Right lobe of liver (tissue), 6 donors: ENCODE data around the gene UBE2E2. TPM values are rescaled to one million over a fixed set of nuclear protein-coding genes. Genes with fewer than 3 reads are reported as not detected.

Experiments used
- ATAC-seq, 4 donors: fragments of 200-7000 bp; cut with Tn5 transposase; one replicate each; pipeline ENCODE4 v1.9.1; 2020; ENCODE audit warnings: mild to moderate bottlenecking in 4 of 4, moderate library complexity in 4 of 4
- DNase-seq, 3 donors: peaks; one replicate each; pipeline ENCODE4 v3.0.0-alpha.2; 2020
- H3K27ac ChIP-seq, 3 donors: fragments of 200-600 bp; one replicate each; pipeline ENCODE4 v1.8.0; 2022
- H3K27me3 ChIP-seq, 2 donors: fragments of 200-600 bp; one replicate each; pipeline ENCODE4 v1.8.0; 2022
- H3K36me3 ChIP-seq, 4 donors: fragments of 200-600 bp; sonication (generic) in 1 of 4; one replicate each; pipeline versions ENCODE4 v1.5.1 to v1.8.0; 2017 to 2022; ENCODE audit warnings: control low read depth in 1 of 4
- H3K4me1 ChIP-seq, 4 donors: fragments of 200-600 bp; sonication (generic) in 1 of 4; one replicate each; pipeline versions ENCODE4 v1.5.1 to v1.8.0; 2017 to 2022; ENCODE audit warnings: control low read depth in 1 of 4
- H3K4me3 ChIP-seq, 3 donors: fragments of 200-600 bp; one replicate each; pipeline ENCODE4 v1.8.0; 2022
- H3K9me3 ChIP-seq, 4 donors: fragments of 200-600 bp; sonication (generic) in 1 of 4; one replicate each; pipeline versions ENCODE4 v1.5.1 to v1.8.0; 2017 to 2022; ENCODE audit warnings: control low read depth in 1 of 4
- POLR2A ChIP-seq: fragments of 450-650 bp; IDR thresholded peaks from one replicate; pipeline ENCODE4 v1.6.1; 2017; ENCODE audit warnings: antibody characterized with exemption, mild to moderate bottlenecking
- WGBS: methylation state at CpG from one replicate; pipeline ENCODE4 v1.1.6; 2018; ENCODE audit warnings: low coverage, low lambda C conversion rate; ENCODE audit not compliant: insufficient coverage; ENCODE audit errors: missing lambda C conversion rate; 5-methylcytosine and 5-hydroxymethylcytosine counted together
- intact Hi-C, 2 donors: fragments of 100-400 bp; cut with DNase I; formaldehyde crosslinking; loops; one replicate each; pipeline versions ENCODE4 v1.11.2 to v1.14.1; 2022
- total RNA-seq, 6 experiments: library from RNA; depleted of rRNA in 2 of 6; stranded (reverse); fragments of >200 nt in 2 of 6; fragmentation: NEBNext Ultra II Directional in 3 of 6; extraction: Animal tissue kit (Norgen Biotek cat#: 25700) in 3 of 6; gene quantifications; one replicate each; pipeline versions ENCODE4 v1.1.0 to v1.2.4, GENCODE V29; 2016 to 2023
- TF ChIP-seq, protein P1 (sequence below), 4 donors: fragments of 200-600 bp in 3 of 4; fragments of 450-650 bp in 1 of 4; IDR thresholded peaks; one replicate each; pipeline versions ENCODE4 v1.5.1 to v1.8.0; 2016 to 2022; ENCODE audit warnings: antibody characterized with exemption in 4 of 4, mild to moderate bottlenecking in 2 of 4
- donor health status: DM: no; HTN: yes; CAD: no.
- donor health status: DM: no; HTN: no; CAD: no.
- donor health status: DM: no; HTN: no; CAD: no.
- donor health status: DM: no; HTN: yes; CAD: no.
- donor health status: DM: no; HTN: yes; CAD: no.

Gene UBE2E2
- total RNA-seq, 6 experiments from 2014 or later = 17.2 to 29.1 (median 18.1) TPM

DNA sequence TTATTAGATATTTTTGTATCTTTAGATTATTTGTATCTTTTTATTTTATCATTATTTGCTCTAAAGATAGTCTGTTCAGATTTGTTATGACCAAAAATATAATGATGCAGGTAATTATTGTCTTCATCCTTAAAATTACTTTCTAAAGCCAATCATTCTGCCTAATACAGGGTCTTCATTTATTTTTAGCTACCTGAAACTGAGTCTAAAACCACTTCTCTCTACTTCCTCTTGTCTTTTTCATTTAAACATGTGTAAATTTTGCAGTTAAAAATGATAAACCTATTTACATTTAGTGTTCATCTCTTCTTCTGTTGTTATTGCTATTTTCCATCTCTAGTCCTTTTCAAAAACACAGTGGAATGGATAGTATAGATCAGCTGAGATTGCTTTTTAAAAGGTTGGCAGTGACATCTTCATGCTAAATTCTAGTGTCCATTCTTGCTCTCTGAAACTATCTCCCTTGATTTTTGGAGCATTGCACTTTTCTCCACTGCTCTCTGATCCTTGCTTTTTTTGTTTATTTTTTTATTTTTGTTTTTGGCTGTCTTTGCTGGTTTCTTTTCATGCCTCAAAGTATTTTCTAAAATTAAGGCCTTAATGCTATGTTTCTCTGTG, 91.8 kb downstream of the UBE2E2 start:
- no peaks in the 10 kb centered on the region for H3K4me1 ChIP-seq
- no peak for DNase-seq
- TF ChIP-seq POLR2A = no peak
- TF ChIP-seq, protein P1, sequence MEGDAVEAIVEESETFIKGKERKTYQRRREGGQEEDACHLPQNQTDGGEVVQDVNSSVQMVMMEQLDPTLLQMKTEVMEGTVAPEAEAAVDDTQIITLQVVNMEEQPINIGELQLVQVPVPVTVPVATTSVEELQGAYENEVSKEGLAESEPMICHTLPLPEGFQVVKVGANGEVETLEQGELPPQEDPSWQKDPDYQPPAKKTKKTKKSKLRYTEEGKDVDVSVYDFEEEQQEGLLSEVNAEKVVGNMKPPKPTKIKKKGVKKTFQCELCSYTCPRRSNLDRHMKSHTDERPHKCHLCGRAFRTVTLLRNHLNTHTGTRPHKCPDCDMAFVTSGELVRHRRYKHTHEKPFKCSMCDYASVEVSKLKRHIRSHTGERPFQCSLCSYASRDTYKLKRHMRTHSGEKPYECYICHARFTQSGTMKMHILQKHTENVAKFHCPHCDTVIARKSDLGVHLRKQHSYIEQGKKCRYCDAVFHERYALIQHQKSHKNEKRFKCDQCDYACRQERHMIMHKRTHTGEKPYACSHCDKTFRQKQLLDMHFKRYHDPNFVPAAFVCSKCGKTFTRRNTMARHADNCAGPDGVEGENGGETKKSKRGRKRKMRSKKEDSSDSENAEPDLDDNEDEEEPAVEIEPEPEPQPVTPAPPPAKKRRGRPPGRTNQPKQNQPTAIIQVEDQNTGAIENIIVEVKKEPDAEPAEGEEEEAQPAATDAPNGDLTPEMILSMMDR (IDR thresholded peaks at IDR 0.05) = no peak
- no peaks in the 10 kb centered on the region for H3K27me3 ChIP-seq
- intact Hi-C loops = no loop called here
- no peak overlapping the region for H3K27ac ChIP-seq
- H3K9me3 ChIP-seq = no peaks in the 10 kb centered on the region
- H3K36me3 ChIP-seq = no peaks in the 10 kb centered on the region
- ATAC-seq = no peak
- no peak overlapping the region for H3K4me3 ChIP-seq

DNA sequence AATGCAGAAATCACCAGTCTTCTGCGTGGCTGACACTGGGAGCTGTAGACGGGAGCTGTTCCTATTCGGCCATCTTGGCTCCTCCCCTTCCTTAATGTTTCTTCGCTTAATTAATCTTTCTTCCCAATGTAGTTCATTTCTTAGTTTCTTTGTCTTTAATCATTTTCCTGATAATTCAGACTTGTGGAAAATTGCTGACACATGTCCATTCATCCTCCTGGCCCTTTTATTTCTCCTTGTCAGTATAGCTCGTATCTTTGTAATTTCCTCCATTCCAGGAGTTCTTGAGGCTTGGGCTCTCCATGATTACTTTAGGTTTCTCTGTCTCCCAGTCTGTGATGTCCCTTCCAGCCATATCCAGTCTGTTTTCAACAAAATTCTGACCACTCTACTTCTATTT, 98.7 kb downstream of the UBE2E2 start:
- H3K27me3 ChIP-seq = no peaks in the 10 kb centered on the region
- ATAC-seq = no peak
- no peak for DNase-seq
- no peaks in the 10 kb centered on the region for H3K9me3 ChIP-seq
- 64% methylated on average over 5 of the region's 5 CpGs for WGBS
- H3K4me3 ChIP-seq = no peak overlapping the region
- H3K36me3 ChIP-seq = no peaks in the 10 kb centered on the region
- intact Hi-C loops = no loop called here
- H3K27ac ChIP-seq = no peak overlapping the region
- no peaks in the 10 kb centered on the region for H3K4me1 ChIP-seq
- TF ChIP-seq, protein P1 (IDR thresholded peaks at IDR 0.05) = no peak

DNA sequence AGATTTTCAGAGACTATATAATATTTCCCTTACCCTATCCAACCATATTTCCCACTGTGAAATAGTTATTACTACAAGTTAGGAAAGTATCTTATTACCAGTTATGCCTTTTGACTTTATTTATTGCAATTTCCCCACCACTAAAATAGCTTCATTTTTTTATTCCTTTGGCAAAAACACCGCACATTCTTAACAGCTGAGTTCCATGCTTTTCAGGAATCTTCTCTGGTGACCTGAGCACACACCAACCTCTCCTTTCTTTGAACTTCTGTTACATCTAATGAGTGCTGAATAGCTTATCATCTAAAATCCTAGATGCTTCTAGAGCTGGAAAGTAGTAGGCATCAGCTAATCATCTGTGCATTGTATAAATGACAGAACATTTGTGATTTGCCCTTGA, 99.1 kb downstream of the UBE2E2 start:
- DNase-seq (no peak), ATAC-seq (no peak)
- no peaks in the 10 kb centered on the region for H3K9me3 ChIP-seq
- no peaks in the 10 kb centered on the region for H3K27me3 ChIP-seq
- TF ChIP-seq POLR2A = no peak
- TF ChIP-seq, protein P1 (IDR thresholded peaks at IDR 0.05) = no peak
- H3K27ac ChIP-seq = no peak overlapping the region
- H3K4me3 ChIP-seq = no peak overlapping the region
- no peaks in the 10 kb centered on the region for H3K36me3 ChIP-seq
- H3K4me1 ChIP-seq = no peaks in the 10 kb centered on the region
- WGBS = 87% methylated on average over 1 of the region's 1 CpG
- intact Hi-C loops = no loop called here

DNA sequence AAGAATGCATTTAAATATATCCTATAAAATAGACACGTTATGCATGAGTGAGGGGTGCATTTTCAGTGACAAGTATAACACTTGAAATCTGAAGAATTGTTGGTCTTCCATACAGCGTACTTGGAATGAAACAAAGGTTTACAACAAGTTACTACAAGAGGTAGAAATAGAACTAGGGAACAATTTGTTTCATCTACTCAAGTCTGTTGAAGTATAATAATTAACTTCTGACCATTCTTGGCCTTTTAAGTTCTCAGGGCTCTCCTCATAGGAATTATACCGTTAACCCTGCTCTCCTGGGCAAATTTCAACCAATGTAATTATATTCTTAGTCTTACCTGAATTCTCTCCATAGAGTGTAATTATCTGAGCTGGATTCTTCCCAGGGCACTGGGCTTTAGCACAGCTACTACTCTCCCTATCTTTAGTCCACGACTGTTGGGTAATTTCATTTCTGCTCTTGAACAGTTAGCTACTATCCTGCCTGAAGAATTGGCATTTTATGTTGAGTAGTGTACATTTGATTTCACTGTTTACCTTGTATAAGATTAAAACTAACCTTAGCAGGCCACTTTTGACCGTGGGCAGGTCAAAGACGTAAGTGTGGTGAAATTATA, 100.6 kb downstream of the UBE2E2 start:
- H3K4me3 ChIP-seq = no peak overlapping the region
- WGBS = 62% methylated on average over 6 of the region's 6 CpGs
- no peaks in the 10 kb centered on the region for H3K36me3 ChIP-seq
- no peaks in the 10 kb centered on the region for H3K4me1 ChIP-seq
- intact Hi-C loops = no loop called here
- peak in 1 of 4 donors; percentile 26 for ATAC-seq
- DNase-seq = no peak
- no peaks in the 10 kb centered on the region for H3K9me3 ChIP-seq
- H3K27me3 ChIP-seq = no peaks in the 10 kb centered on the region
- no peak overlapping the region for H3K27ac ChIP-seq
- TF ChIP-seq, protein P1 (IDR thresholded peaks at IDR 0.05) = no peak
- TF ChIP-seq POLR2A = no peak
